CD14-positive monocyte (primary cell): ENCODE measurements around the gene PKP2. TPM values are rescaled to one million over a fixed set of nuclear protein-coding genes. Genes with fewer than 3 reads are reported as not detected.

Source experiments
- DNase-seq, 3 donors: peaks; one replicate each; pipeline ENCODE4 v3.0.0-alpha.2; 2011 to 2022
- H2AFZ ChIP-seq: 2 replicates; pipeline ENCODE4 v1.6.0; 2012; ENCODE audit warnings: mild to moderate bottlenecking, low read depth, low read length, inconsistent platforms; ENCODE audit not compliant: insufficient read depth, poor library complexity, severe bottlenecking
- H3K27ac ChIP-seq, 2 donors: 1 replicate in 1 of 2; 2 replicates in 1 of 2; pipeline ENCODE4 v1.5.1; 2012 to 2013; ENCODE audit warnings: low read length in 2 of 2, control low read depth in 1 of 2, inconsistent platforms in 1 of 2, low read depth in 1 of 2, mild to moderate bottlenecking in 1 of 2
- H3K27me3 ChIP-seq, 2 donors: one replicate each; pipeline versions ENCODE4 v1.6.0 to v1.6.1; 2011 to 2013; ENCODE audit warnings: low read length in 2 of 2; ENCODE audit not compliant: control insufficient read depth in 2 of 2, insufficient read depth in 2 of 2
- H3K36me3 ChIP-seq, 2 donors: replicated peaks in 1 of 2; 1 replicate in 1 of 2; 2 replicates in 1 of 2; pipeline versions ENCODE4 v1.5.1 to v1.6.1; 2012 to 2013; ENCODE audit warnings: low read length in 2 of 2, control low read depth in 1 of 2, inconsistent platforms in 1 of 2, mild to moderate bottlenecking in 1 of 2; ENCODE audit not compliant: insufficient read depth in 2 of 2, control insufficient read depth in 1 of 2
- H3K4me1 ChIP-seq, 2 donors: 1 replicate in 1 of 2; 2 replicates in 1 of 2; pipeline versions ENCODE4 v1.5.1 to v1.6.1; 2012 to 2013; ENCODE audit warnings: low read length in 2 of 2, control low read depth in 1 of 2, inconsistent platforms in 1 of 2, mild to moderate bottlenecking in 1 of 2, moderate library complexity in 1 of 2; ENCODE audit not compliant: insufficient read depth in 2 of 2, control insufficient read depth in 1 of 2
- H3K4me2 ChIP-seq: replicated peaks from 2 replicates; pipeline ENCODE3; 2012; ENCODE audit warnings: low read length, moderate library complexity, mild to moderate bottlenecking; ENCODE audit not compliant: poor library complexity, severe bottlenecking; ENCODE audit errors: extremely low read depth
- H3K4me3 ChIP-seq, 3 experiments: fragments of 200-600 bp in 1 of 3; sonication (generic) in 1 of 3; replicated peaks in 1 of 3; 1 replicate in 2 of 3; 2 replicates in 1 of 3; pipeline ENCODE4 v1.5.1; 2011 to 2013; ENCODE audit warnings: low read length in 3 of 3, mild to moderate bottlenecking in 3 of 3, control low read depth in 2 of 3, low read depth in 2 of 3, inconsistent platforms in 1 of 3, moderate library complexity in 1 of 3
- H3K79me2 ChIP-seq: 2 replicates; pipeline ENCODE4 v1.6.0; 2012; ENCODE audit warnings: mild to moderate bottlenecking, control low read depth, inconsistent platforms, low read length, moderate library complexity; ENCODE audit not compliant: insufficient read depth
- H3K9ac ChIP-seq: 2 replicates; pipeline ENCODE4 v1.6.0; 2017; ENCODE audit warnings: low read length, mild to moderate bottlenecking; ENCODE audit not compliant: insufficient read depth, poor library complexity, severe bottlenecking
- H3K9me3 ChIP-seq, 2 donors: replicated peaks in 1 of 2; 1 replicate in 1 of 2; 2 replicates in 1 of 2; pipeline versions ENCODE4 v1.5.1 to v1.6.1; 2012 to 2013; ENCODE audit warnings: low read length in 2 of 2, control low read depth in 1 of 2; ENCODE audit not compliant: control insufficient read depth in 1 of 2, insufficient read depth in 1 of 2
- H4K20me1 ChIP-seq: 2 replicates; pipeline ENCODE4 v1.6.0; 2012; ENCODE audit warnings: mild to moderate bottlenecking, low read length, control low read depth, moderate library complexity; ENCODE audit not compliant: insufficient read depth
- H3K27ac Mint-ChIP-seq, 7 donors: one replicate each; pipeline ENCODE4 v1.8.0; 2020; ENCODE audit warnings: mild to moderate bottlenecking in 7 of 7, mixed read lengths in 7 of 7, moderate library complexity in 6 of 7, inconsistent platforms in 2 of 7
- H3K27me3 Mint-ChIP-seq, 3 donors: one replicate each; pipeline ENCODE4 v1.8.0; 2021 to 2022; ENCODE audit warnings: low read depth in 3 of 3, mild to moderate bottlenecking in 3 of 3, mixed read lengths in 3 of 3, moderate library complexity in 3 of 3, inconsistent platforms in 1 of 3
- H3K36me3 Mint-ChIP-seq, 2 donors: one replicate each; pipeline ENCODE4 v1.8.0; 2020; ENCODE audit warnings: mixed read lengths in 2 of 2, inconsistent platforms in 1 of 2, mild to moderate bottlenecking in 1 of 2
- H3K4me1 Mint-ChIP-seq: one replicate; pipeline ENCODE4 v1.8.0; 2020; ENCODE audit warnings: mild to moderate bottlenecking, mixed read lengths
- H3K4me3 Mint-ChIP-seq, 2 donors: one replicate each; pipeline ENCODE4 v1.8.0; 2020; ENCODE audit warnings: mild to moderate bottlenecking in 2 of 2, mixed read lengths in 2 of 2, moderate library complexity in 1 of 2
- H3K9me3 Mint-ChIP-seq, 7 donors: one replicate each; pipeline ENCODE4 v1.8.0; 2020 to 2022; ENCODE audit warnings: mixed read lengths in 7 of 7, mild to moderate bottlenecking in 6 of 7, moderate library complexity in 6 of 7, inconsistent platforms in 2 of 7
- CTCF ChIP-seq: fragments of 200-600 bp; IDR thresholded peaks from one replicate; pipeline ENCODE4 v1.8.0; 2022; ENCODE audit warnings: antibody characterized with exemption, mild to moderate bottlenecking
- WGBS: methylation state at CpG from one replicate; pipeline ENCODE4 v1.1.5; 2013; ENCODE audit warnings: missing lambda C conversion rate; ENCODE audit not compliant: insufficient coverage; 5-methylcytosine and 5-hydroxymethylcytosine counted together
- intact Hi-C, 2 donors: fragments of 100-400 bp; cut with micrococcal nuclease; formaldehyde crosslinking; loops; one replicate each; pipeline versions ENCODE4 v1.15.0 to v1.15.1; 2023
- polyA plus RNA-seq, 3 donors: library from polyadenylated mRNA; depleted of rRNA in 1 of 3; unstranded in 2 of 3; stranded (reverse) in 1 of 3; fragments of 300-500 nt in 2 of 3; fragments of >200 nt in 1 of 3; fragmentation: Illumina TruSeq in 2 of 3; gene quantifications; 1 replicate in 2 of 3; 2 replicates in 1 of 3; pipeline ENCODE4 v1.2.3, GENCODE V29; 2012 to 2021

PKP2 gene
- polyA plus RNA-seq, 3 donors, result 0.95 to 3.1 (median 2.9) TPM

DNA sequence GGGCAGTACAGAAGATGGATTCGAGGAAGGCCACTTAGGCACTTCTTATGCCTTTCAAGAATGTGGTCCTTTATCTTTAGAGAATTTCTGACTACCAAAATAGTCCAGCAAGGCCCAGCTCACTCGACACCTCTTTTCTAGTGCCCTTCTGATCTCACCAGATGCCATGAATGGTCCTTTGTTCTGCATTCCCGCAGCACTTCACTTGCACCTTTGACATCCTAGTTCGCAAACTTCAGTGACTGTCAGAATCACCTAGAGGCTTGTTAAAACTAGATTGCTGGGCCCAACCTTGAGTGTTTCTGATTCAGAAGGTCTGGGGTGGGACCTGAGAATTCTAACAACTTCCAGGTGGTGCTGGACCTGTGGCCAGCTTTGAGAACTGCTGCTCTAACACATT is 56.7 kb downstream of the PKP2 start:
- Histone ChIP-seq H4K20me1 (no peaks in the 10 kb centered on the region), H3K36me3 (no peaks in the 10 kb centered on the region), H3K9ac (no peak overlapping the region), H3K27ac (no peak overlapping the region), H3K27me3 (no peaks in the 10 kb centered on the region), H3K4me1 (peaks cover 0 to 4% of the 10 kb centered on the region in 2 donors), H3K4me3 (no peak overlapping the region), H3K79me2 (no peaks in the 10 kb centered on the region), H2AFZ (no peak overlapping the region), H3K4me2 (no peak overlapping the region), H3K9me3 (no peaks in the 10 kb centered on the region)
- H3K4me1 Mint-ChIP-seq, result peaks cover 7% of the 10 kb centered on the region
- no peaks in the 10 kb centered on the region for H3K27me3 Mint-ChIP-seq
- intact Hi-C loops, result no loop called here
- no peak for TF ChIP-seq CTCF
- no peaks in the 10 kb centered on the region for H3K9me3 Mint-ChIP-seq
- peak overlapping the region in 1 of 7 donors; percentile 21 for H3K27ac Mint-ChIP-seq
- 87% methylated on average over 3 of the region's 4 CpGs for WGBS
- peaks cover 2 to 3% of the 10 kb centered on the region in 2 donors for H3K36me3 Mint-ChIP-seq
- H3K4me3 Mint-ChIP-seq, result no peak overlapping the region
- no peak for DNase-seq

DNA sequence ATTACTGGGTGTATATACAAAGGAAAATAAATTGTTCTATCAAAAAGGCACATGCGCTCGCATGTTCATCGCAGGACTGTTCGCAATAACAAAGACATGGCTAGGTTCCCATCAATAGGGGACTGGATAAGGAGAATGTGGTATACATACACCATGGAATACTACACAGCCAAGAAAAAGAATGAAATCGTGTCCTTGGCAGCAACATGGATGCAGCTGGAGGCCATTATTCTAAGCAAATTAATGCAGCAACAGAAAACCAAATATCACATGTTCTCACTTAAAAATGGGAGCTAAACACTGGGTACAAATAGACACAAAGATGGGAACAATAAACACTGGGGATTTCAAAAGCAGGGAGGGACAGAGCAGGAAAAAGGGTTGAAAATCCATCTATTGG is 58.6 kb downstream of the PKP2 start:
- Histone ChIP-seq H3K36me3 (no peaks in the 10 kb centered on the region), H3K27me3 (no peaks in the 10 kb centered on the region), H3K4me1 (no peaks in the 10 kb centered on the region), H4K20me1 (no peaks in the 10 kb centered on the region), H2AFZ (no peak overlapping the region), H3K9me3 (no peaks in the 10 kb centered on the region), H3K27ac (no peak overlapping the region), H3K4me3 (no peak overlapping the region), H3K9ac (no peak overlapping the region), H3K79me2 (no peaks in the 10 kb centered on the region), H3K4me2 (no peak overlapping the region)
- intact Hi-C loops, result no loop called here
- no peak for DNase-seq
- WGBS, result no CpG with 5 or more reads among the region's 5 CpGs
- no peak for TF ChIP-seq CTCF
- Mint-ChIP-seq H3K4me3 (no peak overlapping the region), H3K4me1 (no peaks in the 10 kb centered on the region), H3K27me3 (no peaks in the 10 kb centered on the region), H3K9me3 (no peaks in the 10 kb centered on the region), H3K27ac (no peak overlapping the region), H3K36me3 (peaks cover 2 to 6% of the 10 kb centered on the region in 2 donors)
